CD4-positive, alpha-beta T cell (primary cell): ENCODE results near the gene PAQR9. TPM values are rescaled to one million over a fixed set of nuclear protein-coding genes. Genes with fewer than 3 reads are reported as not detected.
A peak's percentile ranks its signal among the peaks of the same experiment; 100 is the strongest.

Experiments
- ATAC-seq: fragments of 200-7000 bp; cut with Tn5 transposase; one replicate; pipeline ENCODE4 v1.10.0; 2022; ENCODE audit warnings: mild to moderate bottlenecking; ENCODE audit not compliant: poor library complexity
- CTCF ChIA-PET: fragments of 350-600 bp; sonication (Branson Sonifier 250); formaldehyde crosslinking; loops from one replicate; lab custom pipeline; 2021; ENCODE audit warnings: antibody characterized with exemption, inconsistent platforms; lab: Charles Lee
- POLR2A ChIA-PET: fragments of 350-600 bp; sonication (Branson Sonifier 250); formaldehyde crosslinking; loops from one replicate; lab custom pipeline; 2021; ENCODE audit warnings: antibody characterized with exemption, inconsistent platforms; lab: Charles Lee
- DNase-seq, 14 experiments: peaks; one replicate each; pipeline ENCODE4 v3.0.0-alpha.2; 2013 to 2020; ENCODE audit warnings: mixed read lengths in 2 of 14
- H3K27ac ChIP-seq, 2 donors: one replicate each; pipeline versions ENCODE4 v1.5.1 to v1.7.0; 2013; ENCODE audit warnings: low read length in 2 of 2, low read depth in 1 of 2, mild to moderate bottlenecking in 1 of 2
- H3K27me3 ChIP-seq, 2 experiments: 1 replicate in 1 of 2; 2 replicates in 1 of 2; pipeline versions ENCODE4 v1.6.1 to v1.7.0; 2013; ENCODE audit warnings: low read length in 2 of 2, control low read depth in 1 of 2, mild to moderate bottlenecking in 1 of 2, moderate library complexity in 1 of 2; ENCODE audit not compliant: insufficient read depth in 2 of 2, control insufficient read depth in 1 of 2
- H3K36me3 ChIP-seq: one replicate; pipeline ENCODE4 v1.6.1; 2013; ENCODE audit warnings: low read length, control low read depth; ENCODE audit not compliant: insufficient read depth
- H3K4me1 ChIP-seq: one replicate; pipeline ENCODE4 v1.6.1; 2013; ENCODE audit warnings: low read length, control low read depth; ENCODE audit not compliant: insufficient read depth
- H3K4me3 ChIP-seq: one replicate; pipeline ENCODE4 v1.5.1; 2013; ENCODE audit warnings: mild to moderate bottlenecking, low read length, moderate library complexity
- H3K9me3 ChIP-seq, 2 experiments: 1 replicate in 1 of 2; 2 replicates in 1 of 2; pipeline versions ENCODE4 v1.6.1 to v1.7.0; 2013; ENCODE audit warnings: low read length in 2 of 2, mild to moderate bottlenecking in 2 of 2, control low read depth in 1 of 2, moderate library complexity in 1 of 2; ENCODE audit not compliant: control insufficient read depth in 1 of 2, insufficient read depth in 1 of 2
- H3K27ac Mint-ChIP-seq: one replicate; pipeline ENCODE4 v1.8.0; 2020; ENCODE audit warnings: mixed read lengths
- H3K27me3 Mint-ChIP-seq: one replicate; pipeline ENCODE4 v1.8.0; 2021; ENCODE audit warnings: mixed read lengths
- H3K36me3 Mint-ChIP-seq: one replicate; pipeline ENCODE4 v1.8.0; 2021; ENCODE audit warnings: low read depth, mixed read lengths
- H3K4me1 Mint-ChIP-seq: one replicate; pipeline ENCODE4 v1.8.0; 2021; ENCODE audit warnings: low read depth, mixed read lengths
- H3K4me3 Mint-ChIP-seq: one replicate; pipeline ENCODE4 v1.8.0; 2020; ENCODE audit warnings: mild to moderate bottlenecking, mixed read lengths
- H3K9me3 Mint-ChIP-seq: one replicate; pipeline ENCODE4 v1.8.0; 2020; ENCODE audit warnings: mixed read lengths
- intact Hi-C, 2 experiments: fragments of 100-400 bp; cut with DNase I in 1 of 2; cut with micrococcal nuclease in 1 of 2; formaldehyde crosslinking; loops; one replicate each; pipeline versions ENCODE4 v1.15.1 to v1.9.0; 2023 to 2025; cut with DNase I, micrococcal nuclease
- total RNA-seq, 174 experiments: library from RNA in 2 of 174; stranded (reverse) in 2 of 174; gene quantifications; one replicate each; pipeline ENCODE4 v1.2.3 and lab custom pipeline; 2021 to 2026
- TF ChIP-seq, protein P1 (sequence below): fragments of 200-600 bp; IDR thresholded peaks from one replicate; pipeline ENCODE4 v1.8.0; 2022; ENCODE audit warnings: antibody characterized with exemption, mild to moderate bottlenecking

PAQR9 gene
- total RNA-seq, 2 experiments from 2014 or later = not detected

DNA sequence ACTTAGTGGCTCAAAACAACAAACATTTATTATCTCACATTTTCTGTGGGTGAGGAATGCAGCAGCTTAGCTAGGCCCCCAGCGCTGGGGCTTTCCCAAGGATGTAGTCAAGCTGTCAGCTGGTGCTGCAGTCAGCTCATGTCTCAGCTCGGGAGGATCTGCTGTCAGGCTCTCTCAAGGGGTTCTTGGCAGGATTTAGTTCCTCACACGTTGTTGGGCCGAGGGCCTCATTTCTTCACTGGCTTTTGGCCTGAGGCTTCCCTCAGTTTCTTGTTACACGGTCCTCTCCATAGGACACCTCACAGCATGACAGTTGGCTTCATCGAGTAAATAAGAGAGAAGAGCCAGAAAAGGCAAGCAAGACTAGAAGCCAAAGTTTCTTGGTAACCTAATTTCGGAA, 24.2 kb upstream of the PAQR9 start:
- H3K4me3 ChIP-seq = no peak overlapping the region
- no peaks in the 10 kb centered on the region for H3K36me3 ChIP-seq
- ATAC-seq = no peak
- CTCF ChIA-PET = no interaction called here
- H3K4me1 Mint-ChIP-seq = no peaks in the 10 kb centered on the region
- peaks cover 15% of the 10 kb centered on the region for H3K27me3 Mint-ChIP-seq
- TF ChIP-seq, protein P1, sequence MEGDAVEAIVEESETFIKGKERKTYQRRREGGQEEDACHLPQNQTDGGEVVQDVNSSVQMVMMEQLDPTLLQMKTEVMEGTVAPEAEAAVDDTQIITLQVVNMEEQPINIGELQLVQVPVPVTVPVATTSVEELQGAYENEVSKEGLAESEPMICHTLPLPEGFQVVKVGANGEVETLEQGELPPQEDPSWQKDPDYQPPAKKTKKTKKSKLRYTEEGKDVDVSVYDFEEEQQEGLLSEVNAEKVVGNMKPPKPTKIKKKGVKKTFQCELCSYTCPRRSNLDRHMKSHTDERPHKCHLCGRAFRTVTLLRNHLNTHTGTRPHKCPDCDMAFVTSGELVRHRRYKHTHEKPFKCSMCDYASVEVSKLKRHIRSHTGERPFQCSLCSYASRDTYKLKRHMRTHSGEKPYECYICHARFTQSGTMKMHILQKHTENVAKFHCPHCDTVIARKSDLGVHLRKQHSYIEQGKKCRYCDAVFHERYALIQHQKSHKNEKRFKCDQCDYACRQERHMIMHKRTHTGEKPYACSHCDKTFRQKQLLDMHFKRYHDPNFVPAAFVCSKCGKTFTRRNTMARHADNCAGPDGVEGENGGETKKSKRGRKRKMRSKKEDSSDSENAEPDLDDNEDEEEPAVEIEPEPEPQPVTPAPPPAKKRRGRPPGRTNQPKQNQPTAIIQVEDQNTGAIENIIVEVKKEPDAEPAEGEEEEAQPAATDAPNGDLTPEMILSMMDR = no peak
- no peaks in the 10 kb centered on the region for H3K27me3 ChIP-seq
- H3K27ac Mint-ChIP-seq = no peak overlapping the region
- DNase-seq = no peak
- no peak overlapping the region for H3K4me3 Mint-ChIP-seq
- no peaks in the 10 kb centered on the region for H3K4me1 ChIP-seq
- H3K36me3 Mint-ChIP-seq = no peaks in the 10 kb centered on the region
- POLR2A ChIA-PET = no interaction called here
- H3K27ac ChIP-seq = no peak overlapping the region
- H3K9me3 Mint-ChIP-seq = no peaks in the 10 kb centered on the region
- intact Hi-C loops = loop anchor here (1.0 to 2.0 kb wide), 2 partner anchors 399 to 401 kb away; no protein-coding TSS in a partner anchor
- peaks cover 0 to 4% of the 10 kb centered on the region in 2 experiments for H3K9me3 ChIP-seq

DNA sequence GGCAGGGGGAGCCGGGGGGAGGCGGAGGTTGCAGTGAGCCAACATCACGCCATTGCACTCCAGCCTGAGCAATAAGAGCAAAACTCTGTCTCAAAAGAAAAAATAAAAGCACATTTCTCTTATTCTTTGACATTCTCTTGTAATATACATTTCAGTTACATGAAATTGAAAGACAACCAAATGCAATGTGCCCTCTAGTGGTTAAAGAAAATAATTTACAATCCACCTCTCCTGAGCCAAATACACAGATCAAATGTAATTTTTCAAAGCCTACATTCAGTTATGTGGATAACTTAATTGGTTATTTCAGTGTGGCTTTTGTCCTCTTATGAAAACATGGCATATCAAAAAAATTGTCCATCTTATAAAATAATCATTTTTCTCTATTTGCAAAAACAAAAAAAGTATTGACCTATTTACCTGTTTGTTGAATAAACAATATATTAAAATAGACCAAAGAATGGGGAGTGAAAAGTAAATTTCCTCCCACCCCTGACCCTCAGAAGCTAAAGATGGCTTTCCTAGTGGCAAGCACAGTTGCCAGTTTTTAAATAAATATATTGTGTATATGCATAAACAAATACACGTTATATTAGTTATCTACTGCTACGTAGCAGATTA, 23.7 kb upstream of the PAQR9 start:
- Mint-ChIP-seq H3K9me3 (no peaks in the 10 kb centered on the region), H3K4me3 (no peak overlapping the region), H3K27me3 (peaks cover 15% of the 10 kb centered on the region), H3K36me3 (no peaks in the 10 kb centered on the region), H3K27ac (no peak overlapping the region), H3K4me1 (no peaks in the 10 kb centered on the region)
- no peaks in the 10 kb centered on the region for H3K4me1 ChIP-seq
- no peaks in the 10 kb centered on the region for H3K36me3 ChIP-seq
- ChIA-PET CTCF (interaction anchor here (1.0 kb wide), 1 partner anchor 14 kb away, joined by 3 read pairs; the partner anchor contains the start of gene U2SURP), POLR2A (no interaction called here)
- DNase-seq (peak in 3 of 14 experiments; percentile 56 to 58 (median 57)), ATAC-seq (peak; percentile 55)
- H3K9me3 ChIP-seq = peaks cover 0 to 4% of the 10 kb centered on the region in 2 experiments
- intact Hi-C loops = loop anchor here (1.0 to 2.0 kb wide), 2 partner anchors 399 to 400 kb away; no protein-coding TSS in a partner anchor
- H3K4me3 ChIP-seq = no peak overlapping the region
- no peak overlapping the region for H3K27ac ChIP-seq
- no peaks in the 10 kb centered on the region for H3K27me3 ChIP-seq
- TF ChIP-seq, protein P1 = peak; percentile 81

DNA sequence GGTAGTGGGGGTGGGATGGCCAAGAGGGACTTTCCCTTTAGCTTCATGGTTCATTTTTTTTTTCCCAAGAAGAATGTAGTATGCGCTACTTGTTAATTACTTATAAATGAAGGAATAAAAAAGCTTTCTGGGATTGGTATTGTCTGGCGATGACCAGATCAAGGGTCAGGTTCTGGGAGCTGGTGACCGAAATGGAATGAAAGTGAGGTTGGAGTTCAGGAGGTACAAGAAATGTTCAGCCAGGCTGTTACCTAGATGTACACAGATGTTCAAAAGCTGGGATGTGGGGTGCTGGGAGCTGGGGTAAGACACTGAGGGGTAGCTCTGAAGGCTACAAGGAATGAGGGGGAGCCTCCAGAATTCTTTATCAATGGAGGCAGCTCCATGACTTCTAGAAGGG, 20.8 kb upstream of the PAQR9 start:
- ChIA-PET POLR2A (no interaction called here), CTCF (no interaction called here)
- intact Hi-C loops = no loop called here
- Mint-ChIP-seq H3K36me3 (no peaks in the 10 kb centered on the region), H3K4me1 (no peaks in the 10 kb centered on the region), H3K27me3 (peaks cover 26% of the 10 kb centered on the region), H3K27ac (no peak overlapping the region), H3K9me3 (no peaks in the 10 kb centered on the region), H3K4me3 (no peak overlapping the region)
- TF ChIP-seq, protein P1 = no peak
- Histone ChIP-seq H3K36me3 (no peaks in the 10 kb centered on the region), H3K4me1 (no peaks in the 10 kb centered on the region), H3K9me3 (no peaks in the 10 kb centered on the region), H3K4me3 (no peak overlapping the region), H3K27ac (no peak overlapping the region), H3K27me3 (peaks cover 0 to 5% of the 10 kb centered on the region in 2 experiments)
- ATAC-seq = no peak
- DNase-seq = no peak
